GM12874 (cell line): Measurements from ENCODE around the gene MMS19.

ENCODE experiments used
- TF ChIP-seq, protein P1 (sequence below): IDR thresholded peaks from 2 replicates; pipeline ENCODE4 v1.5.1; 2011; ENCODE audit warnings: low read depth, mild to moderate bottlenecking, control low read depth, low read length, moderate library complexity; ENCODE audit not compliant: insufficient read depth

Gene MMS19

DNA sequence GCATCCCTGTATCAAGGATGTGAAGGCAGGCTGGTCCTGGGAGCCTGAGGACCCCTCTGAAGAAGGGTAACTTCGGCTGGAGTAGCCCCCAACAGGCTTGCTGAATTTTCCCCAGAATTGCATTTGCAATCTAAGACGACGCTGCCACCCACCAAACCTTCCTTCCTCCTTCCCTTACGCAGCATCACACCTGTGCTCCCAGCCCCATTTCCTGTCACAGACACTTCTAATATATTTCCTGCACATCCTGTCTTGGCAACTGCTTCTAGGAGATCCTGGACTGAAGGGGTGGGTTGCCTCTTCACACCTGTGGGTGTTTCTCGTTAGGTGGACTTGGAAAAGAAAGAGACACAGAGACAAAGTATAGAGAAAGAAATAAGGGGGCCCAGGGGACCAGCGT, 81.7 kb downstream of the MMS19 start:
- TF ChIP-seq, protein P1, sequence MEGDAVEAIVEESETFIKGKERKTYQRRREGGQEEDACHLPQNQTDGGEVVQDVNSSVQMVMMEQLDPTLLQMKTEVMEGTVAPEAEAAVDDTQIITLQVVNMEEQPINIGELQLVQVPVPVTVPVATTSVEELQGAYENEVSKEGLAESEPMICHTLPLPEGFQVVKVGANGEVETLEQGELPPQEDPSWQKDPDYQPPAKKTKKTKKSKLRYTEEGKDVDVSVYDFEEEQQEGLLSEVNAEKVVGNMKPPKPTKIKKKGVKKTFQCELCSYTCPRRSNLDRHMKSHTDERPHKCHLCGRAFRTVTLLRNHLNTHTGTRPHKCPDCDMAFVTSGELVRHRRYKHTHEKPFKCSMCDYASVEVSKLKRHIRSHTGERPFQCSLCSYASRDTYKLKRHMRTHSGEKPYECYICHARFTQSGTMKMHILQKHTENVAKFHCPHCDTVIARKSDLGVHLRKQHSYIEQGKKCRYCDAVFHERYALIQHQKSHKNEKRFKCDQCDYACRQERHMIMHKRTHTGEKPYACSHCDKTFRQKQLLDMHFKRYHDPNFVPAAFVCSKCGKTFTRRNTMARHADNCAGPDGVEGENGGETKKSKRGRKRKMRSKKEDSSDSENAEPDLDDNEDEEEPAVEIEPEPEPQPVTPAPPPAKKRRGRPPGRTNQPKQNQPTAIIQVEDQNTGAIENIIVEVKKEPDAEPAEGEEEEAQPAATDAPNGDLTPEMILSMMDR = no peak

DNA sequence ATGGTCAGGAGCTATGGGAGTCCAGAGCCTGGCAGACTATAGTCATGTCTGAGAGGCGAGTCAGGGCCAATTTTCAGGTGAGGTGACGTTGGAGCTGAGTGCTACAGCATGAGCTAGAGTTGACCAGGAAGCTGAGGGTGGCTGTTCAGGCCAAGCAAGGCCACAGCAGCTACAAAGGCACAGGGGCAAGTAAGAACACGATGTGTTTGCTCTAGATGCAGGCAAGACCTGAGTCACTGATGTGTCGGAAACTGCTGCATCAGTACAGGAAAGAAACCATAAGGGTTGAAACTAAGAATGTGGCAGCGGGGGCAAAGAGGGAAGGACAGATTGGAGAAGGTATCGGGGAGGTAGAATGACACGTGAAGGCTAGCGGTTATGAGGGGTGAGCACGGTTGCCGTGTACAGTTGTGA, 85.3 kb downstream of the MMS19 start:
- TF ChIP-seq, protein P1 = no peak

DNA sequence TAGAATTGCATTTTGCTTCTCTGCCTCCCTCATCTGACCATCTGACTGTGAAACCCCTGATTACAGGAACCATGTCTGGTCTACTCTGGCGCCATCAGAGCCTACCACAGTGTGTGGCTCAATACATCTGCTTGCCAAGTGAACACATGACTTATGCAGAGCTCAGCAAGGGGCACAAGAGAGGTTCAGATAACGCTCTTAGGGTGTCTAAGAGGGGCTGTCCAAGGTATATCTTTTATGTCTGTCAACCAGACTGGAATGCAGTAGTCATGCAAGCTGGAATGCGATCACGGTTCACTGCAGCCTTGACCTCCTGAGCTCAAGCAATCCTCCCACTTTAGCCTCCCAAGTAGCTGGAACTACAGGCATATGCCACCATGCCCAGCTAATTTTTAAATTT, 86.8 kb downstream of the MMS19 start:
- TF ChIP-seq, protein P1 = no peak

DNA sequence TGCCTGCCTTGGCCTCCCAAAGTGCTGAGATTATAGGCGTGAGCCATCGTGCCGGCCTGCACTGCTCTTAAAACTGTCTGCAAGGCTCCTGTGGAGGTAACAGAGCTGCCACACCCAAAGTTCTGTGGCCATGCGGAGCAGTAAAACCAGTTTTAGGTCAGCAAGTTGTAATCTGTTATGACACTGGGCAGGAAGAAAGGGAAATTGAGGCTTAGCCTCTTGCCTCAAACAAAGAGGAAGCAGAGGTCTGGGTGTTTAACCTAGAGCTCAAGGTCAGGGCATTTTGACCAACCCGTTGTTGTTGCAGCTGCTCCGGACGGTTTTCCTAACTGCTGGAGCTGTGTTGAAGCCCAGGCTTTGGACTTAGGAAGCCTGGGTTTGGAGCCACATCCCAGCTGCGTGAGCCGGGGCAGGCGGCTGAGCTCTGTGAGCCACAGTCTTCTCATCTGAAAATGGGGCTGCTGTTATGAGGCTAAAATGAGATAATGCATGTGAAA, 89.7 kb downstream of the MMS19 start:
- TF ChIP-seq, protein P1 = no peak
